Melanocyte of skin (primary cell): ENCODE results near the gene SAMD3. TPM values are rescaled to one million over a fixed set of nuclear protein-coding genes. Genes with fewer than 3 reads are reported as not detected.

Experiments
- total RNA-seq, 2 donors: library from RNA; depleted of rRNA; stranded (reverse); fragments of >200 nt; gene quantifications; 2 replicates each; pipeline ENCODE4 v1.2.3, GENCODE V29; 2012

SAMD3 gene
- not detected for total RNA-seq

GRCh38 chr6:130222775-130223174 lies at the start of gene SAMD3:
Gene SAMD3, minus strand, starts transcription at chr6:130222951. Its CDS starts 7,678 bp downstream, at chr6:130215273.

Other genes starting within 250 kb of the SAMD3 start
- gene L3MBTL3, start 204.4 kb downstream of the SAMD3 start, total RNA-seq = 1 to 10 TPM; 5.9 to 10.0 TPM
- not detected for gene TMEM200A, start 143.1 kb upstream of the SAMD3 start, total RNA-seq